Panc1 (cell line): ENCODE results near the gene UBE2A.
A peak's percentile ranks its signal among the peaks of the same experiment; 100 is the strongest.

Experiments
- POLR2AphosphoS5 ChIP-seq: IDR thresholded peaks from 2 replicates; pipeline ENCODE4 v1.6.1; 2012; ENCODE audit warnings: mild to moderate bottlenecking, low read depth, low read length, moderate library complexity
- SIN3A ChIP-seq: IDR thresholded peaks from 2 replicates; pipeline ENCODE4 v1.6.1; 2012; ENCODE audit warnings: low read depth, mild to moderate bottlenecking, low read length, moderate library complexity, borderline replicate concordance; ENCODE audit not compliant: insufficient read depth
- TCF7L2 ChIP-seq: IDR thresholded peaks from 2 replicates; pipeline ENCODE4 v1.6.1; 2011; ENCODE audit warnings: mild to moderate bottlenecking, low read depth, low read length, inconsistent platforms
- TF ChIP-seq, protein P1 (sequence below): fragments of 450-650 bp; IDR thresholded peaks from 2 replicates; pipeline ENCODE4 v1.5.1; 2017; ENCODE audit warnings: mild to moderate bottlenecking
- TF ChIP-seq, protein P2 (sequence below), 2 experiments: IDR thresholded peaks; 2 replicates each; pipeline ENCODE4 v1.6.1; 2011 to 2012; ENCODE audit warnings: low read depth in 2 of 2, control low read depth in 1 of 2, low read length in 1 of 2, mild to moderate bottlenecking in 1 of 2, moderate library complexity in 1 of 2; ENCODE audit not compliant: insufficient read depth in 1 of 2

DNA sequence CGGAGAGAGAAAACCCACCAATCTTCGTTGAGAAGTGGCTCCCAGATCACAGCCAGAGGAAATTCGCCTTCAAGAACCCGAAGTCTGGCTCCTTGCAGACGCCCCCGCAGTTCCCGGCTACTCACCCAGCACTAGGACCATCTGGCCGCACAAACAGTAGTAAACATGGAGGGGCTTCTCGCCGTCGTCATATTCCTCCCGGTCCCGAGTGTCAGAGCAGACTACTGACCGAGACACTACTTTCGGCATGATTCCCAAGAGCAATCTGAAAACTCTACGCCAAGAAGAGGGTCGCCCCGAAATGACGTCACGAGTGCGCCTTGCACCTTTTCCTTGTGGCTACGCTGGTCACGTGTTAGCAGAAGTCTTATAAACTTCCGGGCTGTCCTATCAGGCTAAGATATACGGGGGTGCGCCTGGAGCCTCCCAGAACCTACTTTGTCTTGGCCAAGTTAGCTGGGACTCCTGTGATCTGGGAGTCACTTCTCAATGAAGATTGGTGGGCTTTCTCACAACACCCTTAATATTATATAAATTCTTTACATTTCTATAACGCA lies 9.2 kb upstream of the UBE2A start, which contains the start of gene STEEP1:
- TF ChIP-seq TCF7L2, result 0 out of 2 replicates have a peak, but pooled peaks have one; percentile 34
- TF ChIP-seq, protein P1, sequence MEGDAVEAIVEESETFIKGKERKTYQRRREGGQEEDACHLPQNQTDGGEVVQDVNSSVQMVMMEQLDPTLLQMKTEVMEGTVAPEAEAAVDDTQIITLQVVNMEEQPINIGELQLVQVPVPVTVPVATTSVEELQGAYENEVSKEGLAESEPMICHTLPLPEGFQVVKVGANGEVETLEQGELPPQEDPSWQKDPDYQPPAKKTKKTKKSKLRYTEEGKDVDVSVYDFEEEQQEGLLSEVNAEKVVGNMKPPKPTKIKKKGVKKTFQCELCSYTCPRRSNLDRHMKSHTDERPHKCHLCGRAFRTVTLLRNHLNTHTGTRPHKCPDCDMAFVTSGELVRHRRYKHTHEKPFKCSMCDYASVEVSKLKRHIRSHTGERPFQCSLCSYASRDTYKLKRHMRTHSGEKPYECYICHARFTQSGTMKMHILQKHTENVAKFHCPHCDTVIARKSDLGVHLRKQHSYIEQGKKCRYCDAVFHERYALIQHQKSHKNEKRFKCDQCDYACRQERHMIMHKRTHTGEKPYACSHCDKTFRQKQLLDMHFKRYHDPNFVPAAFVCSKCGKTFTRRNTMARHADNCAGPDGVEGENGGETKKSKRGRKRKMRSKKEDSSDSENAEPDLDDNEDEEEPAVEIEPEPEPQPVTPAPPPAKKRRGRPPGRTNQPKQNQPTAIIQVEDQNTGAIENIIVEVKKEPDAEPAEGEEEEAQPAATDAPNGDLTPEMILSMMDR, result no peak
- TF ChIP-seq POLR2AphosphoS5, result peak; percentile 88
- peak; percentile 77; the same call in 1 of the 2 replicates for TF ChIP-seq SIN3A
- TF ChIP-seq, protein P2, sequence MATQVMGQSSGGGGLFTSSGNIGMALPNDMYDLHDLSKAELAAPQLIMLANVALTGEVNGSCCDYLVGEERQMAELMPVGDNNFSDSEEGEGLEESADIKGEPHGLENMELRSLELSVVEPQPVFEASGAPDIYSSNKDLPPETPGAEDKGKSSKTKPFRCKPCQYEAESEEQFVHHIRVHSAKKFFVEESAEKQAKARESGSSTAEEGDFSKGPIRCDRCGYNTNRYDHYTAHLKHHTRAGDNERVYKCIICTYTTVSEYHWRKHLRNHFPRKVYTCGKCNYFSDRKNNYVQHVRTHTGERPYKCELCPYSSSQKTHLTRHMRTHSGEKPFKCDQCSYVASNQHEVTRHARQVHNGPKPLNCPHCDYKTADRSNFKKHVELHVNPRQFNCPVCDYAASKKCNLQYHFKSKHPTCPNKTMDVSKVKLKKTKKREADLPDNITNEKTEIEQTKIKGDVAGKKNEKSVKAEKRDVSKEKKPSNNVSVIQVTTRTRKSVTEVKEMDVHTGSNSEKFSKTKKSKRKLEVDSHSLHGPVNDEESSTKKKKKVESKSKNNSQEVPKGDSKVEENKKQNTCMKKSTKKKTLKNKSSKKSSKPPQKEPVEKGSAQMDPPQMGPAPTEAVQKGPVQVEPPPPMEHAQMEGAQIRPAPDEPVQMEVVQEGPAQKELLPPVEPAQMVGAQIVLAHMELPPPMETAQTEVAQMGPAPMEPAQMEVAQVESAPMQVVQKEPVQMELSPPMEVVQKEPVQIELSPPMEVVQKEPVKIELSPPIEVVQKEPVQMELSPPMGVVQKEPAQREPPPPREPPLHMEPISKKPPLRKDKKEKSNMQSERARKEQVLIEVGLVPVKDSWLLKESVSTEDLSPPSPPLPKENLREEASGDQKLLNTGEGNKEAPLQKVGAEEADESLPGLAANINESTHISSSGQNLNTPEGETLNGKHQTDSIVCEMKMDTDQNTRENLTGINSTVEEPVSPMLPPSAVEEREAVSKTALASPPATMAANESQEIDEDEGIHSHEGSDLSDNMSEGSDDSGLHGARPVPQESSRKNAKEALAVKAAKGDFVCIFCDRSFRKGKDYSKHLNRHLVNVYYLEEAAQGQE (IDR thresholded peaks at IDR 0.05; ENCODE audit: insufficient read depth in 1 of 2, low read depth in 2 of 2, low read length in 1 of 2), result no peak
